K562 (cell line): Measurements from ENCODE around the gene RPL3. TPM values are rescaled to one million over a fixed set of nuclear protein-coding genes. Genes with fewer than 3 reads are reported as not detected.

ENCODE experiments used
- ARNT ChIP-seq, 2 experiments: fragments of 450-650 bp; IDR thresholded peaks; 2 replicates each; pipeline ENCODE4 v1.6.1; 2016; ENCODE audit warnings: mild to moderate bottlenecking in 1 of 2
- CHCHD3 ChIP-seq: fragments of 250-450 bp; sonication (Bioruptor Pico); IDR thresholded peaks from 2 replicates; pipeline ENCODE4 v2.1.2; 2022; ENCODE audit warnings: mild to moderate bottlenecking
- DACH1 ChIP-seq: fragments of 450-650 bp; IDR thresholded peaks from 2 replicates; pipeline ENCODE4 v1.6.1; 2018; ENCODE audit not compliant: partially characterized antibody
- GTF2F1 ChIP-seq: IDR thresholded peaks from 2 replicates; pipeline ENCODE4 v1.6.1; 2011; ENCODE audit warnings: low read depth, low read length, improper control_type of control experiment
- HIVEP1 ChIP-seq: fragments of 250-450 bp; sonication (Bioruptor Pico); IDR thresholded peaks from 2 replicates; pipeline ENCODE4 v1.4.0; 2020; ENCODE audit warnings: mild to moderate bottlenecking
- JUNB ChIP-seq: fragments of 450-650 bp; formaldehyde crosslinking; conservative IDR thresholded peaks from 2 replicates; pipeline ENCODE4 v1.4.0; 2020; ENCODE audit warnings: mild to moderate bottlenecking
- KAT7 ChIP-seq: sonication (generic); formaldehyde crosslinking; IDR thresholded peaks from 2 replicates; pipeline ENCODE4 v1.8.0; 2022; ENCODE audit warnings: missing genetic modification reagents, mild to moderate bottlenecking, borderline replicate concordance
- KHSRP ChIP-seq: fragments of 450-650 bp; IDR thresholded peaks from 2 replicates; pipeline ENCODE4 v1.6.1; 2017
- MEF2A ChIP-seq: IDR thresholded peaks from 2 replicates; pipeline ENCODE4 v1.6.1; 2011; ENCODE audit warnings: low read depth, mild to moderate bottlenecking, low read length, moderate library complexity; ENCODE audit not compliant: control insufficient read depth
- NCOA6 ChIP-seq: fragments of 450-650 bp; IDR thresholded peaks from 2 replicates; pipeline ENCODE4 v1.6.1; 2017; ENCODE audit warnings: mild to moderate bottlenecking
- NR4A1 ChIP-seq, 2 experiments: fragments of 250-450 bp in 1 of 2; fragments of 450-650 bp in 1 of 2; sonication (Bioruptor Pico) in 1 of 2; IDR thresholded peaks; 2 replicates each; pipeline versions ENCODE4 v1.4.0 to v1.6.1; 2016 to 2020; ENCODE audit warnings: mild to moderate bottlenecking in 2 of 2, missing compliant biosample characterization in 1 of 2, missing genetic modification characterization in 1 of 2, moderate library complexity in 1 of 2
- SMARCA5 ChIP-seq: fragments of 450-650 bp; IDR thresholded peaks from 2 replicates; pipeline ENCODE4 v1.6.1; 2016
- ZC3H4 ChIP-seq: sonication (generic); formaldehyde crosslinking; IDR thresholded peaks from 2 replicates; pipeline ENCODE4 v1.9.0; 2021; ENCODE audit warnings: missing genetic modification reagents, borderline replicate concordance
- ZNF12 ChIP-seq: sonication (generic); formaldehyde crosslinking; IDR thresholded peaks from 2 replicates; pipeline ENCODE4 v1.4.0; 2020; ENCODE audit warnings: mild to moderate bottlenecking, missing genetic modification reagents
- ZNF76 ChIP-seq: fragments of 250-450 bp; sonication (Bioruptor Pico); IDR thresholded peaks from 2 replicates; pipeline ENCODE4 v1.4.0; 2020; ENCODE audit warnings: mild to moderate bottlenecking, moderate library complexity, borderline replicate concordance
- polyA plus RNA-seq, 8 experiments: library from polyadenylated mRNA; depleted of rRNA in 4 of 8; stranded (reverse) in 5 of 8; unstranded in 3 of 8; fragments of >200 nt; fragmentation: Nextera tagmentation in 2 of 8; fragmentation: Illumina TruSeq in 1 of 8; extraction: Ambion mirVana in 2 of 8; extraction: Trizol in 1 of 8; gene quantifications; 2 replicates each; pipeline versions ENCODE4 v1.2.1 to v1.2.3, GENCODE V29; 2011 to 2014; ENCODE audit warnings: inconsistent platforms in 1 of 8, missing spikeins in 1 of 8
- total RNA-seq, 7 experiments: library from RNA; depleted of rRNA in 6 of 7; stranded (reverse); fragments of >200 nt in 6 of 7; fragmentation: Illumina TruSeq in 2 of 7; extraction: Trizol in 2 of 7; gene quantifications; 2 replicates each; pipeline versions ENCODE4 v1.2.1 to v1.2.3, GENCODE V29; 2011 to 2021; ENCODE audit warnings: low replicate concordance in 1 of 7
- TF ChIP-seq, protein P1 (sequence below), 2 experiments: fragments of 450-650 bp; formaldehyde crosslinking in 1 of 2; IDR thresholded peaks; 2 replicates each; pipeline versions ENCODE4 v1.4.0 to v1.6.1; 2014 to 2020; ENCODE audit warnings: mild to moderate bottlenecking in 2 of 2, borderline replicate concordance in 1 of 2, low read depth in 1 of 2
- TF ChIP-seq, protein P2 (sequence below): fragments of 250-450 bp; sonication (Bioruptor Pico); IDR thresholded peaks from 2 replicates; pipeline ENCODE4 v1.4.0; 2020; ENCODE audit warnings: mild to moderate bottlenecking, moderate library complexity
- TF ChIP-seq, protein P3 (sequence below): sonication (generic); formaldehyde crosslinking; IDR thresholded peaks from 2 replicates; pipeline ENCODE4 v1.9.0; 2022; ENCODE audit warnings: mild to moderate bottlenecking, missing genetic modification reagents

RPL3 gene
- total and polyA plus RNA-seq, 9 of the 15 experiments (the other 6 are each of a cell fraction or from before 2014, with no cell fraction given) = 1,624 to 4,066 (median 2,565) TPM

DNA sequence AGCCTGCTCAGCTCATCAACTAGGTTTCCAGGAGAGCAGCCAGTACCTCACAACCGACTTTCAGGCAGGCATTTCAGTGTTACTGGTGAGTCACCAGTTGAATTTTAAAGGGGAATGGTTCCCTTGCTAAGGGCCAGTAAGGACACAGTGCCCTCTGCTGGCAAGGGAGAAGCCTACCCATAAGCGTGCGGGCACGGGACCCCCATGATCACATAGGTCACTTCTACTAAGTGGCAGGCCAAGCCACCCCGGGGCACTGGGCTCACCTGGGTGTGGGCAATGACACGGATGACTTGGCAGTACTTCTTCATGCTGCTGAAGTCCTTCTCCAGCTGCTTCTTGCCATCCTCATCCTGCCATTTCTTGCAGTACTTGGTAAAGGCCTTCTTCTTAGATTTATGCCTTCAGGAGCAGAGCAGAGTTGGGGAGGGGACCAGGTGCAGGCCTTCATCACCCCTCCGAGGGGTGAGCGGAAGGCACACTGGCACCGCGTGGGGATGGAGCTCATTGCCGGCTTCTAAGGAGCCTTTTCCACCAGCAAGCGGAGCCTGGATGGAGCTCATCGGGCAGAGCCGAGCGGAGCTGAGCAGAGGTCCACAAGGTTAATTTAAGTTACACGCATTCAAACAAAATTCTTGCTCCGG is 2.9 kb downstream of the RPL3 start (continued):
- TF ChIP-seq, protein P1, sequence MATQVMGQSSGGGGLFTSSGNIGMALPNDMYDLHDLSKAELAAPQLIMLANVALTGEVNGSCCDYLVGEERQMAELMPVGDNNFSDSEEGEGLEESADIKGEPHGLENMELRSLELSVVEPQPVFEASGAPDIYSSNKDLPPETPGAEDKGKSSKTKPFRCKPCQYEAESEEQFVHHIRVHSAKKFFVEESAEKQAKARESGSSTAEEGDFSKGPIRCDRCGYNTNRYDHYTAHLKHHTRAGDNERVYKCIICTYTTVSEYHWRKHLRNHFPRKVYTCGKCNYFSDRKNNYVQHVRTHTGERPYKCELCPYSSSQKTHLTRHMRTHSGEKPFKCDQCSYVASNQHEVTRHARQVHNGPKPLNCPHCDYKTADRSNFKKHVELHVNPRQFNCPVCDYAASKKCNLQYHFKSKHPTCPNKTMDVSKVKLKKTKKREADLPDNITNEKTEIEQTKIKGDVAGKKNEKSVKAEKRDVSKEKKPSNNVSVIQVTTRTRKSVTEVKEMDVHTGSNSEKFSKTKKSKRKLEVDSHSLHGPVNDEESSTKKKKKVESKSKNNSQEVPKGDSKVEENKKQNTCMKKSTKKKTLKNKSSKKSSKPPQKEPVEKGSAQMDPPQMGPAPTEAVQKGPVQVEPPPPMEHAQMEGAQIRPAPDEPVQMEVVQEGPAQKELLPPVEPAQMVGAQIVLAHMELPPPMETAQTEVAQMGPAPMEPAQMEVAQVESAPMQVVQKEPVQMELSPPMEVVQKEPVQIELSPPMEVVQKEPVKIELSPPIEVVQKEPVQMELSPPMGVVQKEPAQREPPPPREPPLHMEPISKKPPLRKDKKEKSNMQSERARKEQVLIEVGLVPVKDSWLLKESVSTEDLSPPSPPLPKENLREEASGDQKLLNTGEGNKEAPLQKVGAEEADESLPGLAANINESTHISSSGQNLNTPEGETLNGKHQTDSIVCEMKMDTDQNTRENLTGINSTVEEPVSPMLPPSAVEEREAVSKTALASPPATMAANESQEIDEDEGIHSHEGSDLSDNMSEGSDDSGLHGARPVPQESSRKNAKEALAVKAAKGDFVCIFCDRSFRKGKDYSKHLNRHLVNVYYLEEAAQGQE (IDR thresholded peaks at IDR 0.05; ENCODE audit: borderline replicate concordance) = peak; percentile 29; the same call in 1 of the 2 replicates
- TF ChIP-seq, protein P1 (CRISPR knock-in tag; IDR thresholded peaks at IDR 0.05; ENCODE audit: low read depth) = no peak
- TF ChIP-seq KAT7 (CRISPR knock-in tag) (peak; percentile 36; the same call in 1 of the 2 replicates), HIVEP1 (CRISPR knock-in tag) (no peak), CHCHD3 (CRISPR knock-in tag) (no peak), MEF2A (no peak), ZC3H4 (CRISPR knock-in tag) (no peak), SMARCA5 (no peak), ZNF76 (no peak), DACH1 (no peak), NCOA6 (no peak), ZNF12 (CRISPR knock-in tag) (no peak), GTF2F1 (no peak), NR4A1 (CRISPR knock-in tag; IDR thresholded peaks at IDR 0.05) (no peak), NR4A1 (tag; IDR thresholded peaks at IDR 0.05) (no peak), ARNT (IDR thresholded peaks at IDR 0.05) (no peak), KHSRP (no peak), JUNB (CRISPR knock-in tag) (no peak)
- TF ChIP-seq, protein P2, sequence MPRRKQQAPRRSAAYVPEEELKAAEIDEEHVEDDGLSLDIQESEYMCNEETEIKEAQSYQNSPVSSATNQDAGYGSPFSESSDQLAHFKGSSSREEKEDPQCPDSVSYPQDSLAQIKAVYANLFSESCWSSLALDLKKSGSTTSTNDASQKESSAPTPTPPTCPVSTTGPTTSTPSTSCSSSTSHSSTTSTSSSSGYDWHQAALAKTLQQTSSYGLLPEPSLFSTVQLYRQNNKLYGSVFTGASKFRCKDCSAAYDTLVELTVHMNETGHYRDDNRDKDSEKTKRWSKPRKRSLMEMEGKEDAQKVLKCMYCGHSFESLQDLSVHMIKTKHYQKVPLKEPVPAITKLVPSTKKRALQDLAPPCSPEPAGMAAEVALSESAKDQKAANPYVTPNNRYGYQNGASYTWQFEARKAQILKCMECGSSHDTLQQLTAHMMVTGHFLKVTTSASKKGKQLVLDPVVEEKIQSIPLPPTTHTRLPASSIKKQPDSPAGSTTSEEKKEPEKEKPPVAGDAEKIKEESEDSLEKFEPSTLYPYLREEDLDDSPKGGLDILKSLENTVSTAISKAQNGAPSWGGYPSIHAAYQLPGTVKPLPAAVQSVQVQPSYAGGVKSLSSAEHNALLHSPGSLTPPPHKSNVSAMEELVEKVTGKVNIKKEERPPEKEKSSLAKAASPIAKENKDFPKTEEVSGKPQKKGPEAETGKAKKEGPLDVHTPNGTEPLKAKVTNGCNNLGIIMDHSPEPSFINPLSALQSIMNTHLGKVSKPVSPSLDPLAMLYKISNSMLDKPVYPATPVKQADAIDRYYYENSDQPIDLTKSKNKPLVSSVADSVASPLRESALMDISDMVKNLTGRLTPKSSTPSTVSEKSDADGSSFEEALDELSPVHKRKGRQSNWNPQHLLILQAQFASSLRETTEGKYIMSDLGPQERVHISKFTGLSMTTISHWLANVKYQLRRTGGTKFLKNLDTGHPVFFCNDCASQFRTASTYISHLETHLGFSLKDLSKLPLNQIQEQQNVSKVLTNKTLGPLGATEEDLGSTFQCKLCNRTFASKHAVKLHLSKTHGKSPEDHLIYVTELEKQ (CRISPR knock-in tag) = no peak
- TF ChIP-seq, protein P3, sequence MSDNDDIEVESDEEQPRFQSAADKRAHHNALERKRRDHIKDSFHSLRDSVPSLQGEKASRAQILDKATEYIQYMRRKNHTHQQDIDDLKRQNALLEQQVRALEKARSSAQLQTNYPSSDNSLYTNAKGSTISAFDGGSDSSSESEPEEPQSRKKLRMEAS (CRISPR knock-in tag) = no peak
